HEK293 (cell line): ENCODE results near the gene IL16.

Experiments
- CTCF ChIA-PET: fragments of 350-600 bp; formaldehyde crosslinking; extraction: SDS; loops from one replicate; lab custom pipeline; 2021; ENCODE audit warnings: antibody characterized with exemption; lab: Yijun Ruan, JAX
- POLR2A ChIA-PET: fragments of 300-600 bp; formaldehyde crosslinking; extraction: SDS; loops from one replicate; lab custom pipeline; 2020; ENCODE audit warnings: antibody characterized with exemption, inconsistent platforms; lab: Yijun Ruan, JAX
- H3K27ac ChIP-seq: fragments of 200-500 bp; sonication (Bioruptor generic); 2 replicates; pipeline ENCODE4 v1.5.1; 2014; ENCODE audit warnings: low read depth, low read length, control low read depth, inconsistent platforms; ENCODE audit errors: extremely low read depth
- H3K36me3 ChIP-seq, 2 experiments: fragments of 200-500 bp in 1 of 2; sonication (Bioruptor generic) in 1 of 2; 1 replicate in 1 of 2; 2 replicates in 1 of 2; pipeline ENCODE4 v1.5.1; 2014 to 2017; ENCODE audit warnings: inconsistent platforms in 2 of 2, low read length in 2 of 2; ENCODE audit not compliant: control insufficient read depth in 2 of 2, insufficient read depth in 1 of 2
- H3K4me1 ChIP-seq: fragments of 200-500 bp; sonication (Bioruptor generic); 2 replicates; pipeline ENCODE4 v1.5.1; 2014; ENCODE audit warnings: mild to moderate bottlenecking, low read length, inconsistent platforms; ENCODE audit not compliant: control insufficient read depth, insufficient read depth
- H3K4me3 ChIP-seq: 2 replicates; pipeline ENCODE4 v1.5.1; 2011; ENCODE audit warnings: low read depth, mild to moderate bottlenecking, control low read depth, low read length, moderate library complexity
- H3K9me3 ChIP-seq: fragments of 200-500 bp; sonication (Bioruptor generic); 2 replicates; pipeline ENCODE4 v1.5.1; 2014; ENCODE audit warnings: low read depth, low read length, inconsistent platforms; ENCODE audit not compliant: control insufficient read depth, insufficient read depth
- BCL11A ChIP-seq: fragments of 450-650 bp; formaldehyde crosslinking; IDR thresholded peaks from 2 replicates; pipeline ENCODE4 v1.5.1; 2016; ENCODE audit warnings: low read depth, missing biosample characterization, missing genetic modification characterization
- HOXD13 ChIP-seq: sonication (generic); formaldehyde crosslinking; IDR thresholded peaks from 2 replicates; pipeline ENCODE4 v1.8.0; 2022; ENCODE audit warnings: missing genetic modification reagents, borderline replicate concordance
- KLF8 ChIP-seq: fragments of 450-650 bp; formaldehyde crosslinking; IDR thresholded peaks from 2 replicates; pipeline ENCODE4 v1.5.1; 2016; ENCODE audit warnings: missing biosample characterization, missing genetic modification characterization
- MZF1 ChIP-seq: fragments of 450-650 bp; formaldehyde crosslinking; IDR thresholded peaks from 2 replicates; pipeline ENCODE4 v1.5.1; 2017; ENCODE audit warnings: missing biosample characterization, missing genetic modification characterization, borderline replicate concordance
- SCRT2 ChIP-seq: fragments of 450-650 bp; formaldehyde crosslinking; IDR thresholded peaks from 2 replicates; pipeline ENCODE4 v1.5.1; 2016; ENCODE audit warnings: missing biosample characterization, missing genetic modification characterization
- WT1 ChIP-seq: fragments of 450-650 bp; formaldehyde crosslinking; IDR thresholded peaks from 2 replicates; pipeline ENCODE4 v1.5.1; 2016; ENCODE audit warnings: missing biosample characterization, missing genetic modification characterization
- ZFP3 ChIP-seq: fragments of 450-650 bp; formaldehyde crosslinking; IDR thresholded peaks from 2 replicates; pipeline ENCODE4 v1.5.1; 2016; ENCODE audit warnings: low read depth, missing biosample characterization, missing genetic modification characterization
- ZFP41 ChIP-seq: fragments of 450-650 bp; formaldehyde crosslinking; IDR thresholded peaks from 2 replicates; pipeline ENCODE4 v1.5.1; 2016; ENCODE audit warnings: missing biosample characterization, missing genetic modification characterization, borderline replicate concordance
- ZNF16 ChIP-seq: fragments of 450-650 bp; formaldehyde crosslinking; IDR thresholded peaks from 2 replicates; pipeline ENCODE4 v1.5.1; 2016; ENCODE audit warnings: low read depth, missing biosample characterization, missing genetic modification characterization
- ZNF2 ChIP-seq: fragments of 450-650 bp; formaldehyde crosslinking; IDR thresholded peaks from 2 replicates; pipeline ENCODE4 v1.5.1; 2016; ENCODE audit warnings: missing biosample characterization, missing genetic modification characterization
- ZNF248 ChIP-seq: fragments of 450-650 bp; formaldehyde crosslinking; IDR thresholded peaks from 2 replicates; pipeline ENCODE4 v1.5.1; 2017; ENCODE audit warnings: missing biosample characterization, missing genetic modification characterization
- ZNF354C ChIP-seq: fragments of 450-650 bp; formaldehyde crosslinking; IDR thresholded peaks from 2 replicates; pipeline ENCODE4 v1.5.1; 2016; ENCODE audit warnings: missing biosample characterization, missing genetic modification characterization, low read depth, borderline replicate concordance
- ZNF514 ChIP-seq: fragments of 450-650 bp; formaldehyde crosslinking; IDR thresholded peaks from 2 replicates; pipeline ENCODE4 v1.5.1; 2016; ENCODE audit warnings: missing biosample characterization, missing genetic modification characterization
- ZNF600 ChIP-seq: fragments of 450-650 bp; formaldehyde crosslinking; IDR thresholded peaks from 2 replicates; pipeline ENCODE4 v1.5.1; 2016; ENCODE audit warnings: missing biosample characterization, missing genetic modification characterization
- ZNF654 ChIP-seq: fragments of 450-650 bp; formaldehyde crosslinking; IDR thresholded peaks from 2 replicates; pipeline ENCODE4 v1.5.1; 2016; ENCODE audit warnings: low read depth, missing biosample characterization, missing genetic modification characterization
- ZNF660 ChIP-seq: fragments of 450-650 bp; IDR thresholded peaks from 2 replicates; pipeline ENCODE4 v1.5.1; 2018; ENCODE audit warnings: missing biosample characterization, mild to moderate bottlenecking, missing genetic modification characterization
- ZNF777 ChIP-seq: fragments of 450-650 bp; formaldehyde crosslinking; IDR thresholded peaks from 2 replicates; pipeline ENCODE4 v1.5.1; 2017; ENCODE audit warnings: missing biosample characterization, missing genetic modification characterization, borderline replicate concordance
- TF ChIP-seq, protein P1 (sequence below): fragments of 450-650 bp; formaldehyde crosslinking; IDR thresholded peaks from 2 replicates; pipeline ENCODE4 v1.5.1; 2016; ENCODE audit warnings: missing biosample characterization, missing genetic modification characterization, borderline replicate concordance
- TF ChIP-seq, protein P2 (sequence below): fragments of 450-650 bp; formaldehyde crosslinking; IDR thresholded peaks from 2 replicates; pipeline ENCODE4 v1.5.1; 2016; ENCODE audit warnings: missing biosample characterization, missing genetic modification characterization
- TF ChIP-seq, protein P3 (sequence below): fragments of 450-650 bp; formaldehyde crosslinking; IDR thresholded peaks from 2 replicates; pipeline ENCODE4 v1.5.1; 2016; ENCODE audit warnings: missing biosample characterization, missing genetic modification characterization

Gene IL16

DNA sequence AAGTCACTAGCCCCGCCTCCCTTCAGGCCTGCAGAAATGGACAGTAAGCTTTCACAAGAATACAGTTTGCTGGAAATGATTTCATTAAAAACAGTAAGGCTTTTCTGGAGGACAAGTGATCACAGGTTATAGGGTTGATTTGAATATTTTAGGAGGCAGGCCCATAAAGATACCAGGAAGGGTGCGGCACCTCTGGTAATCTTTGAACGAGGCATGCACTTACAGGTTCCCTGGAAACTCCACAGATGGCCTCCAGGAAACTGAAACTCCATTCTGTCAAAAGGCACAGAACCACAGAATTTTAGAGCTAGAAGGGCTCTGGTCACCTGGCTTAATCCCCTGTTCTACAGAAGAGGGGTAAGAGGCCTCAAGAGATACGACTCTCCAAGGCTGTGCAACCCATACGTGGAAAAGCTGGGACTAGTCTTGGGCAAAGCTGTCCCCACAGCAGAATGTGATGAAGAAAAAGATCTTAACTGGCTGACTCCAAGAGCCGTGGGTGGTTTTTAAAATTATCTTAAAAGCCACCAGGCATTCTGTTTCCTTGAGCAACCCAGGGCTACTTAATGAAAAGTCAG, 126.1 kb downstream of the IL16 start:
- H3K27ac ChIP-seq, result no peak overlapping the region
- H3K4me3 ChIP-seq, result no peak overlapping the region
- ChIA-PET CTCF (interaction anchor here (0.6 to 1.1 kb wide), 3 partner anchors 29 to 76 kb away, joined by 3 to 4 read pairs (median 3); no protein-coding TSS in a partner anchor), POLR2A (no interaction called here)
- no peak for TF ChIP-seq HOXD13 (CRISPR knock-in tag)
- no peaks in the 10 kb centered on the region for H3K4me1 ChIP-seq
- peaks cover 5 to 26% of the 10 kb centered on the region in 2 experiments; a peak in 2 of 3 replicates for H3K36me3 ChIP-seq
- no peaks in the 10 kb centered on the region for H3K9me3 ChIP-seq

DNA sequence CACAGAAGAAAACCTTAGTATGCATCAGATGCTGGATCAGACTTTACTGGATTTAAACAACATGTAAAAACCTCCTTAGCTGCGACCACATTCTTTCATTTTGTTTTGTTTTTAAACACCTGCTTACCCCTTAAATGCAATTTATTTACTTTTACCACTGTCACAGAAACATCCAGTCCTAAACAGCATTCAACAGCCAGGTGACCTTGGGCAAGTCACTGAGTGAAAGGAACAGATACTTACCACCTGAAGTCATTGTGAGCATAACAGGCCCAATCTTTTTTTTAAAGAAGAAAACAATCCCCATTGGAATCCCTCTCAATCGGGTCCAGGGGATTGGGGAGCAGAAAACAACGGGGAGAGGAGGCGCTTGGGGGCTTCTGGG, 126.9 kb downstream of the IL16 start:
- peak overlapping the region; percentile 61 for H3K4me3 ChIP-seq
- peaks cover 5 to 18% of the 10 kb centered on the region in 2 experiments; a peak in 2 of 3 replicates for H3K36me3 ChIP-seq
- POLR2A ChIA-PET, result interaction anchor here (0.6 to 1.2 kb wide), 8 partner anchors 9 to 1219 kb away, joined by 3 to 5 read pairs (median 4); partner anchors contain the start of gene TLNRD1
- H3K4me1 ChIP-seq, result no peaks in the 10 kb centered on the region
- H3K9me3 ChIP-seq, result no peaks in the 10 kb centered on the region
- H3K27ac ChIP-seq, result no peak overlapping the region
- CTCF ChIA-PET, result interaction anchor here (0.9 to 1.9 kb wide), 2 partner anchors 13 to 76 kb away, joined by 3 to 10 read pairs; no protein-coding TSS in a partner anchor
- TF ChIP-seq, protein P1, sequence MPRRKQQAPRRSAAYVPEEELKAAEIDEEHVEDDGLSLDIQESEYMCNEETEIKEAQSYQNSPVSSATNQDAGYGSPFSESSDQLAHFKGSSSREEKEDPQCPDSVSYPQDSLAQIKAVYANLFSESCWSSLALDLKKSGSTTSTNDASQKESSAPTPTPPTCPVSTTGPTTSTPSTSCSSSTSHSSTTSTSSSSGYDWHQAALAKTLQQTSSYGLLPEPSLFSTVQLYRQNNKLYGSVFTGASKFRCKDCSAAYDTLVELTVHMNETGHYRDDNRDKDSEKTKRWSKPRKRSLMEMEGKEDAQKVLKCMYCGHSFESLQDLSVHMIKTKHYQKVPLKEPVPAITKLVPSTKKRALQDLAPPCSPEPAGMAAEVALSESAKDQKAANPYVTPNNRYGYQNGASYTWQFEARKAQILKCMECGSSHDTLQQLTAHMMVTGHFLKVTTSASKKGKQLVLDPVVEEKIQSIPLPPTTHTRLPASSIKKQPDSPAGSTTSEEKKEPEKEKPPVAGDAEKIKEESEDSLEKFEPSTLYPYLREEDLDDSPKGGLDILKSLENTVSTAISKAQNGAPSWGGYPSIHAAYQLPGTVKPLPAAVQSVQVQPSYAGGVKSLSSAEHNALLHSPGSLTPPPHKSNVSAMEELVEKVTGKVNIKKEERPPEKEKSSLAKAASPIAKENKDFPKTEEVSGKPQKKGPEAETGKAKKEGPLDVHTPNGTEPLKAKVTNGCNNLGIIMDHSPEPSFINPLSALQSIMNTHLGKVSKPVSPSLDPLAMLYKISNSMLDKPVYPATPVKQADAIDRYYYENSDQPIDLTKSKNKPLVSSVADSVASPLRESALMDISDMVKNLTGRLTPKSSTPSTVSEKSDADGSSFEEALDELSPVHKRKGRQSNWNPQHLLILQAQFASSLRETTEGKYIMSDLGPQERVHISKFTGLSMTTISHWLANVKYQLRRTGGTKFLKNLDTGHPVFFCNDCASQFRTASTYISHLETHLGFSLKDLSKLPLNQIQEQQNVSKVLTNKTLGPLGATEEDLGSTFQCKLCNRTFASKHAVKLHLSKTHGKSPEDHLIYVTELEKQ (tag by site-specific recombination), result no peak
- TF ChIP-seq SCRT2 (0 out of 2 replicates have a peak, but pooled peaks have one; percentile 24), MZF1 (tag by site-specific recombination) (peak; percentile 81)

DNA sequence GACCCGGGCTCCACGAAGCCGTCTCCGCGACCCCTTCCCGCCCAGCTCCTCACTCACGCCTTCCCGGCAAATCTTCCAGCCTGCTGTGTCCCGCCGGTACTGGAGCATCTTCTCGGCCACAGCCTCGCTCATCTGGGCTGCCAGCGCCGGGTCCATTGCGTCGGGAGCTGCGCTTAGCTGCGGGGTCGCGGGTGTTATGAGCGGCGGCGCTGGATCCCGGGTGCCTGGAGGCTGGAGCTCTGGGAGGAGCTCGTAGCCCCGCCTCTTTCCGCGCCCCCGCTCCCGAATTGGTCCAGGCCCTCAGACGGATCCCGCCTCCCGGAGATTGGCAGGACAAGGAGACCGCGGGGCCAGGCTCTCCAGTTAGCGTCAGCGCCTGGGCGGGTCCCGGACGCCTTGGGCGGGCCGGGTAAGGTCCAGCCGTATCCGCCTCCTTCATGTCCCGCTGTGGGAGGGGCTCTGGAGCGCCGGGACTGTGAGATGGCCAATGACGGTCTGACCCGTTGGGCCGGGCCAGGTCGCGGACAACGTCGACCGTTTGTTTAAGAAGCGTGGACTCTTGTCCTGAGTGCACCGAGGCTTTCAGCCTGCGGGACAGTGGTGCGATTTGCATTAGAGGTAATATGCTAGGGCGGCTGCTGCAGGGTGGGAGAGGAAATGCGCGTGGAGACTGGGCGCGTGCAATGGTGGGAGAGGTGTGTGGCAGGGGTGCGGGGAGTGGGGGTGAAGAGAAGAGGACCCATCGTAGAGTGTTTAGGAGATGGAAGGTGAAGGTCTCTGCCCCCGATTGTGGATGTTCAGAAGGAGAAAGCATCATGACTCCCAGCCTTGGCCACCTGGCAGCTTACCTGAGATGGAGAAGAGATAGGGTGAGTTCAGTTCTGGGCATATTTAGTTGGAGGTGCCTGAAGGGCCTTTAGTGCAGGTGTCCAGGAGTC, 127.5 kb downstream of the IL16 start, which contains the start of gene STARD5:
Gene STARD5, minus strand, starts transcription at position 198 of the 938 bp plus-strand sequence. Its CDS starts 42 bp downstream, at position 156.
- ChIA-PET POLR2A (interaction anchor here (0.6 to 1.2 kb wide), 12 partner anchors 8 to 1218 kb away, joined by 3 to 5 read pairs (median 4); partner anchors contain the start of genes TLNRD1 and TMC3), CTCF (interaction anchor here (0.5 to 1.9 kb wide), 4 partner anchors 10 to 75 kb away, joined by 3 to 10 read pairs (median 3); no protein-coding TSS in a partner anchor)
- peak within 1 kb of the TSS; percentile 62 for H3K4me3 ChIP-seq
- H3K36me3 ChIP-seq, result peaks cover 5 to 15% of the 10 kb centered on the region in 2 experiments; a peak in 2 of 3 replicates
- H3K9me3 ChIP-seq, result no peaks in the 10 kb centered on the region
- H3K27ac ChIP-seq, result no peak within 1 kb of the TSS
- H3K4me1 ChIP-seq, result no peaks in the 10 kb centered on the region
- no peak for TF ChIP-seq ZNF16 (tag by site-specific recombination)
- TF ChIP-seq ZNF600 (tag by site-specific recombination), result peak; percentile 73; the same call in 1 of the 2 replicates
- TF ChIP-seq, protein P2, sequence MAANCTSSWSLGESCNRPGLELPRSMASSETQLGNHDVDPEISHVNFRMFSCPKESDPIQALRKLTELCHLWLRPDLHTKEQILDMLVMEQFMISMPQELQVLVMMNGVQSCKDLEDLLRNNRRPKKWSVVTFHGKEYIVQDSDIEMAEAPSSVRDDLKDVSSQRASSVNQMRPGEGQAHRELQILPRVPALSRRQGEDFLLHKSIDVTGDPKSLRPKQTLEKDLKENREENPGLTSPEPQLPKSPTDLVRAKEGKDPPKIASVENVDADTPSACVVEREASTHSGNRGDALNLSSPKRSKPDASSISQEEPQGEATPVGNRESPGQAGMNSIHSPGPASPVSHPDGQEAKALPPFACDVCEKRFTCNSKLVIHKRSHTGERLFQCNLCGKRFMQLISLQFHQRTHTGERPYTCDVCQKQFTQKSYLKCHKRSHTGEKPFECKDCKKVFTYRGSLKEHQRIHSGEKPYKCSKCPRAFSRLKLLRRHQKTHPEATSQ (tag by site-specific recombination), result no peak
- TF ChIP-seq ZNF514 (tag by site-specific recombination), result no peak
- no peak for TF ChIP-seq ZNF654 (tag by site-specific recombination)
- TF ChIP-seq ZNF248 (tag by site-specific recombination), result no peak
- no peak for TF ChIP-seq ZNF777 (tag by site-specific recombination)
- no peak for TF ChIP-seq ZNF660 (tag by site-specific recombination)
- TF ChIP-seq ZFP41 (tag by site-specific recombination), result no peak
- TF ChIP-seq ZNF2 (tag by site-specific recombination), result peak; percentile 34; the same call in 1 of the 2 replicates
- TF ChIP-seq ZFP3 (tag by site-specific recombination), result no peak
- TF ChIP-seq WT1 (tag by site-specific recombination), result no peak
- TF ChIP-seq KLF8 (tag by site-specific recombination), result 0 out of 2 replicates have a peak, but pooled peaks have one; percentile 47
- TF ChIP-seq ZNF354C (tag by site-specific recombination), result no peak
- TF ChIP-seq, protein P3, sequence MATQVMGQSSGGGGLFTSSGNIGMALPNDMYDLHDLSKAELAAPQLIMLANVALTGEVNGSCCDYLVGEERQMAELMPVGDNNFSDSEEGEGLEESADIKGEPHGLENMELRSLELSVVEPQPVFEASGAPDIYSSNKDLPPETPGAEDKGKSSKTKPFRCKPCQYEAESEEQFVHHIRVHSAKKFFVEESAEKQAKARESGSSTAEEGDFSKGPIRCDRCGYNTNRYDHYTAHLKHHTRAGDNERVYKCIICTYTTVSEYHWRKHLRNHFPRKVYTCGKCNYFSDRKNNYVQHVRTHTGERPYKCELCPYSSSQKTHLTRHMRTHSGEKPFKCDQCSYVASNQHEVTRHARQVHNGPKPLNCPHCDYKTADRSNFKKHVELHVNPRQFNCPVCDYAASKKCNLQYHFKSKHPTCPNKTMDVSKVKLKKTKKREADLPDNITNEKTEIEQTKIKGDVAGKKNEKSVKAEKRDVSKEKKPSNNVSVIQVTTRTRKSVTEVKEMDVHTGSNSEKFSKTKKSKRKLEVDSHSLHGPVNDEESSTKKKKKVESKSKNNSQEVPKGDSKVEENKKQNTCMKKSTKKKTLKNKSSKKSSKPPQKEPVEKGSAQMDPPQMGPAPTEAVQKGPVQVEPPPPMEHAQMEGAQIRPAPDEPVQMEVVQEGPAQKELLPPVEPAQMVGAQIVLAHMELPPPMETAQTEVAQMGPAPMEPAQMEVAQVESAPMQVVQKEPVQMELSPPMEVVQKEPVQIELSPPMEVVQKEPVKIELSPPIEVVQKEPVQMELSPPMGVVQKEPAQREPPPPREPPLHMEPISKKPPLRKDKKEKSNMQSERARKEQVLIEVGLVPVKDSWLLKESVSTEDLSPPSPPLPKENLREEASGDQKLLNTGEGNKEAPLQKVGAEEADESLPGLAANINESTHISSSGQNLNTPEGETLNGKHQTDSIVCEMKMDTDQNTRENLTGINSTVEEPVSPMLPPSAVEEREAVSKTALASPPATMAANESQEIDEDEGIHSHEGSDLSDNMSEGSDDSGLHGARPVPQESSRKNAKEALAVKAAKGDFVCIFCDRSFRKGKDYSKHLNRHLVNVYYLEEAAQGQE, result no peak
- peak; percentile 45; the same call in 1 of the 2 replicates for TF ChIP-seq BCL11A (tag by site-specific recombination)
